Measurements from ENCODE around the gene THPO. TPM values are rescaled to one million over a fixed set of nuclear protein-coding genes. Genes with fewer than 3 reads are reported as not detected.

The THPO gene
- total and polyA plus RNA-seq, 10 of the 15 experiments (the other 5 are each of a cell fraction or from before 2014, with no cell fraction given), result not detected

- Histone ChIP-seq H3K9me3 (replicated peaks; ENCODE audit: control insufficient read depth, insufficient read depth, low read length) (no peaks in the 10 kb centered on the region), H4K20me1 (ENCODE audit: control insufficient read depth, insufficient read depth) (no peaks in the 10 kb centered on the region), H3K27me3 (replicated peaks in 1 of 2; ENCODE audit: control insufficient read depth in 2 of 2, insufficient read depth in 2 of 2, low read length in 1 of 2) (no peaks in the 10 kb centered on the region; a peak in 1 of 4 replicates), H3K79me2 (ENCODE audit: control insufficient read depth, insufficient read depth, low read length) (peaks cover 20% of the 10 kb centered on the region), H3K4me3 (peak overlapping the region; percentile 67), H3K4me2 (ENCODE audit: control insufficient read depth, insufficient read depth) (peak overlapping the region; percentile 76), H2AFZ (ENCODE audit: control insufficient read depth, low read depth, low read length) (peak overlapping the region; percentile 84), H3K27ac (ENCODE audit: control insufficient read depth, insufficient read depth) (peak overlapping the region; percentile 87), H3K36me3 (ENCODE audit: control insufficient read depth in 2 of 2, insufficient read depth in 2 of 2, low read length in 1 of 2) (peaks cover 2 to 5% of the 10 kb centered on the region in 2 experiments; a peak in 1 of 4 replicates), H3K4me1 (ENCODE audit: control insufficient read depth, insufficient read depth, low read length) (peaks cover 10% of the 10 kb centered on the region), H3K9ac (ENCODE audit: control insufficient read depth, insufficient read depth, low read length) (peak overlapping the region; percentile 81)
- DNase-seq (ENCODE audit: low read depth, low spot score) (peak; percentile 94), FAIRE-seq (peak; percentile 99), ATAC-seq (peak; percentile 90)
- 1% methylated on average over 60 of the region's 68 CpGs for WGBS (ENCODE audit: insufficient coverage, insufficient replicate concordance, low lambda C conversion rate, missing lambda C conversion rate)
- no TSS peak for BruUV-seq (replicated peaks)
- ChIA-PET CTCF (interaction anchor here (0.6 to 2.9 kb wide), 4 partner anchors 9 to 151 kb away, joined by 3 to 10 read pairs (median 4); no protein-coding TSS in a partner anchor), SMC1A (ENCODE audit: uncharacterized antibody, unreplicated experiment) (interaction anchor here (1.7 kb wide), 1 partner anchor 9 kb away, joined by 6 read pairs; no protein-coding TSS in a partner anchor), RAD21 (ENCODE audit: unreplicated experiment) (interaction anchor here (0.9 to 1.4 kb wide), 2 partner anchors 9 to 106 kb away, joined by 3 to 7 read pairs; no protein-coding TSS in a partner anchor), POLR2A (interaction anchor here (0.5 to 1.0 kb wide), 4 partner anchors 29 to 79 kb away, joined by 3 to 4 read pairs (median 3); no protein-coding TSS in a partner anchor)
- intact Hi-C loops (cut with micrococcal nuclease; ENCODE audit: unreplicated experiment) (loop anchor here (5.0 kb wide), 1 partner anchor 46 kb away; no protein-coding TSS in a partner anchor), in situ Hi-C loops (cut with MboI) (no loop called here)
- TF ChIP-seq KDM1A (IDR thresholded peaks at IDR 0.05; ENCODE audit: borderline replicate concordance) (no peak), SMC3 (IDR thresholded peaks at IDR 0.05; ENCODE audit: borderline replicate concordance, low read length) (0 out of 2 replicates have a peak, but pooled peaks have one; percentile 14), NFYB (IDR thresholded peaks at IDR 0.05; ENCODE audit: insufficient read depth, low read depth, low read length) (no peak), FOXM1 (IDR thresholded peaks at IDR 0.05; ENCODE audit: low read depth, low read length) (no peak), RAD21 (IDR thresholded peaks at IDR 0.05; ENCODE audit: insufficient read depth, low read depth, low read length) (no peak), YY1 (IDR thresholded peaks at IDR 0.05; ENCODE audit: low read depth, low read length) (peak; percentile 77), RCOR1 (conservative IDR thresholded peaks at IDR 0.05; ENCODE audit: low read depth, low read length) (no peak), TAF1 (IDR thresholded peaks at IDR 0.05; ENCODE audit: borderline replicate concordance, low read depth, low read length) (peak; percentile 74; the same call in 1 of the 2 replicates), SP1 (IDR thresholded peaks at IDR 0.05; ENCODE audit: low read depth, low read length) (no peak), HDAC2 (IDR thresholded peaks at IDR 0.05) (no peak), ZBTB40 (IDR thresholded peaks at IDR 0.05; ENCODE audit: borderline replicate concordance) (peak; percentile 93), SMAD1 (IDR thresholded peaks at IDR 0.05; ENCODE audit: low read depth, partially characterized antibody) (peak; percentile 75), ZNF217 (IDR thresholded peaks at IDR 0.05) (no peak), POLR2AphosphoS5 (IDR thresholded peaks at IDR 0.05; ENCODE audit: low read length) (peak; percentile 90; the same call in 1 of the 2 replicates), NR2C2 (IDR thresholded peaks at IDR 0.05; ENCODE audit: borderline replicate concordance, control insufficient read depth, insufficient read length, low read depth) (no peak), NBN (IDR thresholded peaks at IDR 0.05) (peak; percentile 92), CBX5 (IDR thresholded peaks at IDR 0.05; ENCODE audit: low read depth) (no peak), RELA (IDR thresholded peaks at IDR 0.05; ENCODE audit: borderline replicate concordance, partially characterized antibody) (no peak), HSF1 (IDR thresholded peaks at IDR 0.05; ENCODE audit: low read depth, low read length) (no peak)
Measured at GRCh38 chr3:184362668-184363546, 15.1 kb downstream of the THPO start.
